GM18517 (cell line): ENCODE measurements around the gene KRTAP10-8.
"Not testable (repeated sequence)": the region's sequence is repeated elsewhere in the genome, so short reads cannot be mapped to it uniquely, and the experiment has no call there.

ENCODE experiments used
- ATAC-seq: cut with Tn5 transposase; IDR thresholded peaks from one replicate; pipeline ENCODE4 v1.9.1; 2021; ENCODE audit warnings: mild to moderate bottlenecking, moderate library complexity; ENCODE audit not compliant: unreplicated experiment

KRTAP10-8 gene

DNA sequence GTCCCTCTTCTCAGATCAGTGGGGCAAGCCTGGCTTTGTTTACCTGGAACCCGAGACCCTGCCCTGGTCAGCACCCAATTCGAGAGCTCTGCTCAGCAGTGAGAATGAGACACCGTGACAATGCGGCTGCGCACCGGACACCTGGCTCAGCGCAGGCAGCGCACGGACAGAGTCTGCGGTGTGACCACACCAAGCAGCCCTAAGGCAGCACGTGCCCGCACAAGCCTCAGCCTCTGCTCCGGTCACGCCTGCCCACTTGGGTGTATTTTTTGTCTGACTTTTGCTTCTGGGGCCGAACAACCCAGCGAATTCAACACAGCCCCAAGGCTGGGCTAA is 4.7 kb downstream of the KRTAP10-8 start:
- no peak for ATAC-seq

DNA sequence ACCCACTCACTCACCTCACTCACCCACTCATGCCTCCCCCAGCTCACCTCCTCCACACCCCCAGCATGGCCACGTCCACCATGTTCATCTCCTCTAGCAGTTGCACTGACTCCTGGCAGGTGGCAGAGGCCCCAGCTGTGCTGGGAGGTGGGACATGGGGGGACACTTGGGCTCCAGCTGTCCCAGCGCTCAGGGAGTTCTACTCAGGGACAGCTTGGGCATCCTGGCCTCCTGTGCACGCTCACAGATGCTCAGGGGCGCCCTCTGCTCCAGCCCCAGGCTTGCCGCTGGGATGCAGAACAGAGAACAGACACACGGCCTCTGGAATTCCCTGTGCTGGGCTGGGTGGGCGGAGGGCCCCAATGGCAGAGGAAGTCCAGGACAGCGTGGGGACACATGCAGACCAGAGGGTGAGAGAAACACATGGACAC is 5.2 kb downstream of the KRTAP10-8 start:
- no peak for ATAC-seq

DNA sequence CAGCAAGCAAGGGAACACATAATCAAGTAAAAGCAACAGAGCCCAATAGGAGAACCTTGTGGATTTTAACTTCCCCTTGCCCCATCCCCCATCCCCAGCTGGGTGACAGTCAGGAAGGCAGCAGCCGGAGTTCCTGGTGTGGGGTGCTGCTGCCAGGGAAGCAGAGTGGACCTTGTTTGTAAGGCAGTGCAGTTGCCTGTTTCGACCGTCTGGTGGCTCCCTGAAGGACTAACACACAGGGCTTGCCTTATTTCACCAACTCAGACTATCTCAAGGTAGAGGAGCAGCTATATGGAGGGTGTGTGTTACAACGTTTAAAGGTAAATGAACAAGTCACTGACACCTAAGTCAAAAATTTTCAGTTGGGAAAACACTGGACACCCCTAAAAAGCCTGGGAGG is 6.6 kb downstream of the KRTAP10-8 start:
- no peak for ATAC-seq

DNA sequence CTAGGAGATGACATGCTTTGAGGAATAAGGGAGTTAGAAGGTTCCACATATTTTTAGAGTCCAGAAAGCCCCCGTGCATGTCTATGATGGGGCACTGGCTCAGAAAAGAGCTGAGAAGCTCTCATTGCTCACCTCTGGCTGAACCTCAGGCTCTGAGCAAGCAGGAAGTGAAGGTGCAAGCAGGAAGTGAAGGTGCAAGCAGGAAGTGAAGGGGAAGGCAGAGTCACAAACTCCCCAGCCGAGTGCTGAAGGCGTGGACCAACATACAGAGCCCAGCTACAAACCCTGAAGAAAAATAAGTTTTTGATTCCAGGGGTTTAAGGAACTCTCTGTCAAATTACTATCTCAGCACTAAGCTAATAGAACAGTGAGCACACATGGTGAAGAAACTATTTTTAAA is 7.0 kb downstream of the KRTAP10-8 start:
- ATAC-seq = no peak

DNA sequence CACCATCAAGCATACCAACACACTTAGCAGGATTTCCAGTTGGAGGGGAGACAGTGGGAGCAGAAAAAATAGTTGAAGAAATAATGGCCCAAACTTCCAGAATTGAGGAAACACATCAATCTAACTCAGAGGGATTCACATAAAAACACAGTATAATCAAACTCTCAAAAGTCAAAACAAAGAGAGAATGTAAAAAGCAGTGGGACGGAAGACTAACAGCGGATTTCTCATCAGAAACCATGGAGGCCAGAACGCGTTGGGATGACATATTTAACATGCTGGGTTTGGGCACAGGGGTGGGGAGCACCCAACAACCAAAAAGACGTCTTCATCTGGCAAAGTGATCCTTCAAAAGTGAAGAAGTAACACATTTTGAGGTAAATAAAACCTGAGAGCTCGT is 8.0 kb downstream of the KRTAP10-8 start:
- ATAC-seq = no peak

DNA sequence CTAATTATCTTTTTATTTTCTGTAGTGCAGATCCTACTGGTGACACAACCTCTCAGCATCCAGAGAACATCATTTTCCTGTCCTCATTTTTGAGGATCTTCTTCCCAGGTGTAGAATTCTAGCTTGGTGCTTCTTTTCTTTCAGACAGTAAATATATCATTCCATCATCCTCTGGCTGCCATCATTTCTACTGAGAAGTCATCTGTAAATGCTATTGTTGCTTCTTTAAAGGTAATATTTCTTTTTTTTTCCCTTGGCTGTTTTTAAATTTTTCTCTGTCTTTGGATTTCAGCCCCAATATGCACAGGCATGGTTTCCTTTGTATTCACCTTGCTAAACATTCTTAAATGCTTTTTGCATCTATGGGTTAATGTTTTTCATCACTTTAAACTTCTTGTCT is 11.7 kb downstream of the KRTAP10-8 start:
- ATAC-seq = no peak

DNA sequence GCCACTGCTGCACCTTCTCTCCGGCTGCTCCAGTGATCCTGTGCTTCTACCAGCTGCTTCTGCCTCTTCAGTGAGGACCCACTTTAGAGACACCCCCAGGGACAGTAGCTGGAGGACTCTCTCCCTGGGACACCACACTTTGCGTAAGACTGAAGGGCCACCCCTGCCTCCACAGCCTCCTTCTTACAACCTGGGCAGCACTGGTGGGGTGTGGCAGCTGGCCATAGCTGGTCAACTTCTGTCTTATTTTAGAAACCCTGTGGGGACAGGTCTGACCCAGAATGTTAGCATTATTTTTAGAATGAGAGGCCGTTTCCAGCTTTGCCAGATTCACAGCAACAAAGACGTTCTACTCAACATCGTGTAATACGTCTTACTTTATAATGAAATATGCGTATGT is 13.9 kb downstream of the KRTAP10-8 start:
- ATAC-seq = no peak

GRCh38 chr21:44626262-44626661 is 14.4 kb downstream of the KRTAP10-8 start:
- no peak for ATAC-seq

DNA sequence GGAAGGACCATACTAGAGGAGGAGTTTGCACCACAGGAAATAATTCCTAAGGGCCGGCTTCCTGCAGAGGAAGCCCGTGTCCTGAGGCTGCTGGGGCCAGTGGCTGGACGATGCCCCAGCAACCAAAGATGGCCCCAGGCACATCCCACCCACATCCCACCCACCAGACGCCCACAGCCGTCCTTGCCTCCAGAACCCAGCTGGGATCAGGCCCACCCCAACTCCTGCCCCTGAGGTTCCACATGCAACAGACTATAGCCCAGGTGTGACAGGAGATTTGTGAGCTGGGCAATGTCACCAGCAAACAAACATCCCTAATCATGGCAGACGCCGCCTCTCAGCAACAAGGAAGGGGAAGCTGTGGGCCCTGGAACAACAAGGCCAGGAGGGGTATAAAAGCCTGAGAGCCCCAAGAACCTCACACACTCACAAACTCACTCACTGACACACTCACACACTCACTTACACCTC is 14.8 kb downstream of the KRTAP10-8 start, which contains the start of gene KRTAP10-9:
Gene KRTAP10-9, plus strand, starts transcription at position 421 of the 471 bp plus-strand sequence. CDS start 79 bp downstream, outside the sequence.
- ATAC-seq = no peak

GRCh38 chr21:44627181-44627822 is 15.4 kb downstream of the KRTAP10-8 start:
- ATAC-seq = not testable (repeated sequence)

DNA sequence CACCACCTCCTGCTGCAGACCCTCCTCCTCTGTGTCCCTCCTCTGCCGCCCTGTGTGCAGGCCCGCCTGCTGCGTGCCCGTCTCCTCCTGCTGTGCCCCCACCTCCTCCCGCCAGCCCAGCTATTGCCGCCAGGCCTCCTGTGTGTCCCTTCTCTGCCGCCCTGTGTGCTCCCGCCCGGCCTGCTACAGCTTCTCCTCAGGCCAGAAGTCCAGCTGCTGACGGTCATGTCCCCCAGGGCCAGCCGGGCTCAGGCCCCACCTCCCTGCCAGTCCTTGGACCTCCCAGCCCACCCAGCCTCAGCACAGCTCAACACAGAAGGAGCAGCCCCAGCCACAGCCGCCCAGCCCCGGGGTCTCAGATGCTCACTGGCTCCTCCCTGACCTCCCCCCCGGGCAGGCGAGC is 16.0 kb downstream of the KRTAP10-8 start:
- ATAC-seq = not testable (repeated sequence)

DNA sequence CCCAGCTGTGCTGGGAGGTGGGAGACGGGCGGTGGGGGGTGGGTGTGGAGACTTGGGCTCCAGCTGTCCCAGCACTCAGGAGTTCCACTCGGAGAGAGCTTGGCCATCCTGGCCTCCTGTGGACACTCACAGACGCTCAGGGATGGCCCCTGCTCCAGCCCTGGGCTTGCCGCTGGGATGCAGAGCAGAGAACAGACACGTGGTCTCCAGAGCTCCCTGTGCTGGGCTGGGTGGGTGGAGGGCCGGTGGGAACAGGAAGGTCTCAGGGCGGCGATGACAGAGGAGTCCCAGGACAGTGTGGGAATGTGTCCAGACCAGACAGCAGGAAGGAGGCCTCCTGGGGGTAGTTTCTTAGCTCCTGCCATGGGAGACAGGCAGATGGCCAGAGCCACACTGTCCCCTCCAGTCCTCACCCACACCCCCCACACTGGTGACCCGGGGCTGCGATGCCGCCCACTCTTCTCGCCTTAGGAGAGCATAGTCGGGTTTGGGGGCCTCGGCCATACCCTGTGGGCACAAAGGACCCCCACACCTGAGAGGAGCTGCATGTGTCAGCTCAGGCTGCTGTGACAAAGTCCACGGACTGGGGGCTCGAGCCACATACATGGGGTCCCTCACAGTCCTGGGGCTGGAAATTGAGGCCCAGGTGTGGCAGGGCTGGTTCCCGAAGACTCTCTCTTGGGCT is 17.0 kb downstream of the KRTAP10-8 start:
- ATAC-seq = no peak

DNA sequence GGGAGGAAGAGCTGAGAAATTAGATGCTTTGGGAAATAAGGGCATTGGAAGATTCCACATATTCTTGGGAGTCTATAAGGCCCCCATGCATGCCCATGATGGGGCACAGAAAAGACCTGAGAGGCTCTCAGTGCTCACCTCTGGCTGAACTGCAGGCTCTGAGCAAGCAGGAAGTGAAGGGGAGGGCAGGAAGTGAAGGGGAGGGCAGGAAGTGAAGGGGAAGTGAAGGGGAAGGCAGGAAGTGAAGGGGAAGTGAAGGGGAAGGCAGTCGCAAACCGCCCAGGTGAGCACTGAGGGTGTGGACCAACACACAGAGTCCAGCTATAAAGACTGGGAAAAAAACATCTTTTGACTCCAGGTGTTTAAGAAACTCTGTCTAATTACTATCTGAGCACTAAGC is 18.6 kb downstream of the KRTAP10-8 start:
- no peak for ATAC-seq

DNA sequence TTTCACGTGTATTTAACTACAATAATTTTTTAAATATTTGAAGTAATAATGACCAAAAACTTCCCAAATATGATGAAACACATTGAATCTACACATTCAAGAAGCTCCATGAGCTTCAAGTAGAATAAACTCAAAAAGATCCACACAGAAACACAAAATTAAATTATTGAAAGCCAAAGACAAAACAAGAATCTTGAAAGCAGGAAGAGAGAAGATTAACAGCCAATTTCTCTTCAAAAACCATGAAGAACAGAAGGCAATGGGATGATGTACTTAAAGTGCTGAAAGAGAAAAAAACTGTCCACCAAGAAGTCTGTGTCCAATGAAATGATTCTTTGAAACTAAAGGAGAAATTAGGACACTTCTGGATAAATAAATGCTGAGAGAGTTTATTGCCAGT is 20.2 kb downstream of the KRTAP10-8 start:
- no peak for ATAC-seq

DNA sequence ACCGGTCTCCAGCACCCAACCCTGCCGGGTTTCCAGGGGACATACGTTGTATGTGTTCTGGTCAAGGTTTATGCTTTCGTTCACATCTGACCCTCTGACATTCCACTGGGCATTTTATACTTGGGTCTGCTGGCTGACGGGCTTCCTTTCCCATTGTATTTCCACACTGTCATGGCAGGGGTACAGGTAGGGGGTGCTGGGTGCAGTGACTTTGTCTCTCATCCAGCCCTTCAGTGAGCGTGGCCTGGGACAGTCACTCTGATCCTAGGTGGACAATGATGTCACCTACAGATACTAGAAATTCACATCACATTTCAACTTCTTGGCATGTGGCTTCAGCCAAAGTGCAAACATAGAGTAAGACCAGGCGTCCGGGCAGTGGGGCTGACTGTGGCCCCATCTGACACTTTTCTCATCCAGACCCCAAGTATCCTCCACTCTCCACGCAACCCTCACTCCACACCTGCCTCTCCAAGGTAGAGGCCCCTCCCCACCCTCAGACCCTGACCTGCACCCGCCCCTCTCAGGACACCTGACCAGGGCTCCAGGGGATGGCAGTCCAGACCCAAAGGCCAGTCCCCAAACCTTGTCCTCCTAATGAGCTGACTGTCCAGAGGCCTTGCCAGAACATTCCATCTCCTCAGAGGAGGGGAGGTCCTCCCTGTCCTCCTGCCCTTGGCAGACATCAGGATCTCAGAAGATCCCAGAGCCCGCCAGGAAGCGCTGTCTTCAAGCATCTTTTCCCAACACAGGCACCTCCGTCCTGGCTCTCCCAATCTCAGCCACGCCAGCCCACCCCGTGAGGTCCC is 24.5 kb downstream of the KRTAP10-8 start:
- no peak for ATAC-seq

- ATAC-seq = no peak
Measured at GRCh38 chr21:44637018-44637850, 25.4 kb downstream of the KRTAP10-8 start, which contains the start of gene KRTAP10-10. TSS of gene KRTAP10-10 (plus strand) at chr21:44637356. CDS start at chr21:44637418, 62 bp downstream.

DNA sequence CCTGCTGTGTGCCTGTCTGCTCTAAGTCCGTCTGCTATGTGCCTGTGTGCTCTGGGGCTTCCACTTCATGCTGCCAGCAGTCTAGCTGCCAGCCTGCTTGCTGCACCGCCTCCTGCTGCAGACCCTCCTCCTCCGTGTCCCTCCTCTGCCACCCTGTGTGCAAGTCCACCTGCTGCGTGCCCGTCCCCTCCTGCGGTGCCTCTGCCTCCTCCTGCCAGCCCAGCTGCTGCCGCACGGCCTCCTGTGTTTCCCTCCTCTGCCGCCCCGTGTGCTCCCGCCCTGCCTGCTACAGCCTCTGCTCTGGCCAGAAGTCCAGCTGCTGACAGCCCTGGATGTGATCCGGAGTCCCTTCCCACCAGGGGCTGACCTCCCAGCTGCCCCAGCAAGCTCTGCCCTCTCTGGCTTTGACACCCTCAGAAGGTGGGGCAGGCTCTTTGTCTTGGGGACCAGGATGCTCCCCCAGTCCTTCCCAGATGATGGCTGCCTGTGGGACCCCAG is 26.0 kb downstream of the KRTAP10-8 start:
- not testable (repeated sequence) for ATAC-seq

DNA sequence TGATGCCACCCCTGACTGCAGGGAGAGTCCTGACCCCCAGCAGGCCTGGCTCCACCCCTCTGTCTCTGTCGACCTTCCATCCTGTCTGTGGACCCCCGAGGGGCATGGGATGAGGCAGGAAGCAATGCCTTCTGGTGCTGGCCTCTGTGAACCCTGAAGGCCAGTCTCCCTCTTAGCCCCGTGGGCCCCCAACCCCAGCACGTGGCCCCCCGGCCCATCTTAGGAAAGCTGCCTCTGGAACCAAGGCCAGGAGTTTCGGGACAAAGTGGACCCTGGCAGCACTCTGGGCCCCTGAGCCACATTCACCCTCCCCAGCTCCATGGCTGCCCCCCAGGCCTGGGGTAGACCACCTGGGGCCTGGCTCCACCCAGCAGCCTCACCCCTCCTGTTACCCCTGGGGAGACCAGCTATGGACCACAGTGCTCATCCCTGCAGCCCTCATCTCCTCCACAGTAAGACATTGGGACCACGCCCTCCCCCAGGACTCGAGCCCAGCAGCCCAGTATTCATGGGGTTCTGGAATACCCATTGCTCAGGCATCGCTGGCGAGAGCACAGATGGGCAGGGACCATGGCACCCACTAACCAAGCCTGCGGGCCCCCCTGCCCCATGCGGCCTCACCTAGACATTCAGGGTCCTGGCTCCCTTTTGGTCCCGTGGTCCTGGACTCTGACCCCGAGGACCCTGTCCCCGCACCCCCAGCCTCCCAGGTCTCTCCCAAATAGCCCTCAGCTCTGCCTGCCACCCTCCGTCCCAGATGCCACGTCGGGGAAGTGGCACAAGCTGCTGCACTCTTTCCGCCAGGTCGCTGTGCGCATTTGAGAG is 26.8 kb downstream of the KRTAP10-8 start:
- ATAC-seq = not testable (repeated sequence)

DNA sequence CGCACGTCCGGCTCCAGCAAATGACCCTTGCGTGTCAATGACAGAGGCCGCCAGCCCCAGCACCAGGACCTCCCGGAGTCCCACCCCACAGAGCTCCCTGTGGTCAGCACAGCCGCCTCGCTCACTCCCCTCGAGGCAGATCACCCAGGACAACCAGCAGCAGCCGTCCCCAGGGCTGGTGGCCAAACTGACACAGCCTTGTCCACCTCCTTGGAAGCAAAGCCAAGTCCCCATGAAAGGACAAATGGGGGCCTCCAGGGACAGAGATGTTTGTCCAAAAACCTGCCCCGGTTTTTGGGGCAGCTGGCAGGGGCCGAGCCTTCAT is 27.4 kb downstream of the KRTAP10-8 start:
- ATAC-seq = no peak

DNA sequence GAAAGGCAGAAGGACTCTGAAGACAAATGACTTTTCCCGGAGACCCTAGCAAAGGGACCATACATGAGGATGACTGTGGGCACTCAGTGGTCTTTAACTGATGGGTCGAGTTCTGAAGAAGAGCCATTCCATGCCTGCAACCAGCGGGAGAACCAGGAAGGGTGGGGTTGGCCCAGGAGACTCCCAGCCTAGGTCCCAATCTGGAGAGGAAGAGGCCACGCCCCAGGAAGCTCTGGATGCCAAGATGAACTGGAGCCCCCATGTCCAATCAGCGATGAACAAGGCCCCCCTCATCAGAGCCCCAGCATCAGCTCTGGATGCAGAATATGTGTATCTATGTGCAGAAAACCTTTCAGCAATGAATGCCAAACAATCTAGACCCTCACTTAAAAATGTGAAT is 28.9 kb downstream of the KRTAP10-8 start:
- no peak for ATAC-seq
